Activated CD4-positive, alpha-beta T cell treated with anti-CD3 and anti-CD28 coated beads, Interleukin-2, amount 50 U/mL, for 1 hour (primary cell): ENCODE data around the gene ENC1.
"Not testable (repeated sequence)": the region's sequence is repeated elsewhere in the genome, so short reads cannot be mapped to it uniquely, and the experiment has no call there.

Experiments
- DNase-seq: peaks from one replicate; pipeline ENCODE4 v3.0.0-alpha.2; 2020

Gene ENC1, protein sequence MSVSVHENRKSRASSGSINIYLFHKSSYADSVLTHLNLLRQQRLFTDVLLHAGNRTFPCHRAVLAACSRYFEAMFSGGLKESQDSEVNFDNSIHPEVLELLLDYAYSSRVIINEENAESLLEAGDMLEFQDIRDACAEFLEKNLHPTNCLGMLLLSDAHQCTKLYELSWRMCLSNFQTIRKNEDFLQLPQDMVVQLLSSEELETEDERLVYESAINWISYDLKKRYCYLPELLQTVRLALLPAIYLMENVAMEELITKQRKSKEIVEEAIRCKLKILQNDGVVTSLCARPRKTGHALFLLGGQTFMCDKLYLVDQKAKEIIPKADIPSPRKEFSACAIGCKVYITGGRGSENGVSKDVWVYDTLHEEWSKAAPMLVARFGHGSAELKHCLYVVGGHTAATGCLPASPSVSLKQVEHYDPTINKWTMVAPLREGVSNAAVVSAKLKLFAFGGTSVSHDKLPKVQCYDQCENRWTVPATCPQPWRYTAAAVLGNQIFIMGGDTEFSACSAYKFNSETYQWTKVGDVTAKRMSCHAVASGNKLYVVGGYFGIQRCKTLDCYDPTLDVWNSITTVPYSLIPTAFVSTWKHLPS

GRCh38 chr5:74640450-74640953 lies at the start of gene ENC1:
ENC1 (minus strand) TSS chr5:74640728; CDS start chr5:74636485, 4,243 bp downstream.
- DNase-seq, result peak; percentile 69

DNA sequence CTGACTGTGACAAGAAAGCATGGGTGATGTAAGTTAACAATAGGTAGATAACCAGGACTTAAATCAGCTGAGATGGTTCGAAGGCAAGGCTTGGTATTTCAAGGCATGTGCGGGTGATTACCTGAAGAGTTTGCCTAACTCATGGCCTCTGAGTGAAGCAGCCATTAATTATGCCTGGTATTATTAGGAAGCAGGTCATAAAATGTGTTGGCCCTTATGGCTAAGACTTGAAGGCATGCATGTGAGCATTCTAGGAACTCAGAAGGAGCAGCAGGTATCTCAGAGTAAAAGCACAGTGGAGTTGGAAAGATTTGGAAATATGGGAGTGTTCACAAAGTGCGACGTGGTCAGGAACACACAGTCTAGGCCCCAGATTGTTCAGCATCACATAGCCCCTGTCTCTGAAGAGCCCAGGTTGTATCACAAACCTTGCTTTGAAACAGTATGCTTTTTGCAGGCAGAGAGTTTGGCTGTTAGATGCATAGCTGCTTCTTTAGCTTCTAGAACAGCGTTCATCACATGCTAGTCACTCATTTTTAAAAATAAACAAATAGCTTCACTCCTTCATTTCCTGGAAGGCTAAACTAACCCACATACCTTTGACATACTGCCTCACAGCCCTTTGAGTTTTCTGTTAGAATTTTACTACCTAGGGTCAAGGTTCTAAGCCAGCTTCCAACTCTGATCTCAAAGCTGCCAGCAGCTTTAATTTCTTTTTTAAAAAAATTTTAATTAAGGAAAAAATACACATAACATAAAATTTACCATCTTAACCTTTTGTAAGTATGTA lies 46.6 kb upstream of the ENC1 start:
- DNase-seq, result no peak

- no peak for DNase-seq
Observed at GRCh38 chr5:74685979-74686631, 45.6 kb upstream of the ENC1 start.

- DNase-seq, result peak; percentile 80
Observed at GRCh38 chr5:74684900-74685851, 44.6 kb upstream of the ENC1 start, which contains the start of gene HEXB. HEXB (plus strand) TSS chr5:74685233; CDS start chr5:74685261, 28 bp downstream.

- DNase-seq, result no peak
Observed at GRCh38 chr5:74679966-74680365, 39.4 kb upstream of the ENC1 start.

GRCh38 chr5:74679300-74679699 lies 38.8 kb upstream of the ENC1 start:
- not testable (repeated sequence) for DNase-seq

DNA sequence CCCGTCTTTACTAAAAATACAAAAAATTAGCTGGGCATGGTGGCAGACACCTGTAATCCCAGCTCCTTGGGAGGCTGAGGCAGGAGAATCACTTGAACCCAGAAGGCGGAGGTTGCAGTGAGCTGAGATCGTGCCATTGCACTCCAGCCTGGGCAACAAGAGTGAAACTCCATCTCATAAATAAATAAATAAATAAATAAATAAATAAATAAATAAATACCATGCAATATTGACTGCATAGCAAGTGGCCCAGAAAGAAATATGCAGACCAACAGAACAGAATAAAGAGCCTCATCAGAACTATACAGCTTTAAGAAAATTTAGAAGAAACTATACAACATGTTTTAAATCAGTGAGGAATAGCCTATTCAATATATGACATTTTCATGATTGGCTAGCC lies 37.6 kb upstream of the ENC1 start:
- not testable (repeated sequence) for DNase-seq

GRCh38 chr5:74676466-74676865 lies 35.9 kb upstream of the ENC1 start:
- not testable (repeated sequence) for DNase-seq

GRCh38 chr5:74673011-74673790 lies 32.7 kb upstream of the ENC1 start:
- no peak for DNase-seq

DNA sequence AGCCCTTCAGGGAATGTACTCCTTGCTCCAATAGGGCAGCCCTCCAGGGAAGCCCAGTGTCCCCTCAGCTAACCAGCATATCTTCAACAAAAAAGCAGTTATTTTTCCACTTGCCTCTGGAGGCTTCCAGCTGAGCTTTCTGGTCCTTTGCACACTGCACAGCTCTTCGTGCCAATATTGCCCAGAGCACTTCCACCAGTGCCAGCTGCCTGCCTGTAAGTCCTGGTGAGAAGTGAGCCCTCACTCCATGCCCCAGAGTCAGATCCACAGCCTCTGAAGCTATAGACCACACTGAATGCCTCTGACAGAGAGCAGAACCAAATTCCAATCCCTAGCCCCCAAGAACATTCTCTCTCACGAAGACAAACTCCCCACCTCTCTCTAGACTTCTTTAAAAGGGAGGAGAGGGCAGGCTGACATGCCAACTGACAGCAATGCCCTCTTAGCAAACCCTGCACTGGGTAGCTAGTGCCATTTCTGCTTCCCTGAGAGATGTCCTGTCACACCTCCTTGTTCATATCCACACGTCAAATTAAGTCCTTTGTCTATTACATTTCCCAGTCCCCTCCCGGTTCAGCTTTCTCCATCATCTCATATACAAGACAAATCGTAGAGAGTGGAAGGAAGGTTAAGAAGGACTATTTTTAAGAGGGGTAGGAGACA lies 31.8 kb upstream of the ENC1 start:
- no peak for DNase-seq

DNA sequence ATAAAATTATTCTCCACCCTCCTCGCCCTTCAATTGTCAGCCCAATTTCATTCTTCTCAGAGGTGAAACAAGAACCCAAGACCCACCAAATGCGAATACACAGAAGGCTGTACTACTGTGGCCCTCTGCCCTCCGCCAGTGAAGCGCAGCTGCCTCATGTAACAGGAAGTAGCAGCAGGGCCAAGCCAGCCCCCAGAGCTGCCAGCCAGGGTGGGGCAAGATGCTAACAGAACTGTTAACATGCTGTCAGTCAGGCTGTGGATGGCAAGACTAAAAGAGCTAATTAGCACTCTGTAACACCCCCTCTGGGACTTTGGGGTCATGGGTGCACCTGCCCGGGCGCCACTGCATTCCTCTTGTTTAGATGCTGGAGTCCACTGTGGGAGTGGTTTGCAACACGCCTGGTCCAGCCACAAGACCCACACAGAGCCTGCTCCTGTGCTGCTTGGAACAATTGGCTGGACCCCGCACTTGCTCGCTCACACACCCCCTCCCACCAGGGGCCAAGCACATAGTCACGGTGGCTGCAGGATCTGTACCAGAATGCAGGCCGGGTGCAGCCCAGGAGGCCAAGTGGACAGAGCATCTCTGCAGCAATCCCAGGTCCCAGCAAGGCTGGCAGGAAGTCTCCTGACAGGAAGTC lies 30.0 kb upstream of the ENC1 start:
- DNase-seq, result no peak

DNA sequence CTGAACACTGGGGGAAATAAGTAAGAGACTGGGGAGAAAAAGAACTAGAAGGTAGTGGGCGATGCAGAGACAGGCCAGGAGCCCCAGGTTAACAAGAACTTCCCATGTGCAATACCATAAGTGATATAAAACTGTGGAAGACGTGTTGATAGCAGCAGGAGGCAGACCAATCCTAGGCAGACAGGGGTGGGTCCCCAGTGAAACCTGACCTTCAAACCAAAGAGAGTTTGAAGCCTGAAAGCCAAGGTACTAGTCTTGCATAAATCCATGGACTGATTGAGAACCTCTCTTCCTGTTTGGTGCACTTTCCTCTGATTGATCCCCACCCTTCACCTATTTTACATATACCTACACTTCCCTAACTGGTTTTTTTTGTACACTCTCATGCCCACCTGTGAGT lies 29.3 kb upstream of the ENC1 start:
- DNase-seq, result no peak

DNA sequence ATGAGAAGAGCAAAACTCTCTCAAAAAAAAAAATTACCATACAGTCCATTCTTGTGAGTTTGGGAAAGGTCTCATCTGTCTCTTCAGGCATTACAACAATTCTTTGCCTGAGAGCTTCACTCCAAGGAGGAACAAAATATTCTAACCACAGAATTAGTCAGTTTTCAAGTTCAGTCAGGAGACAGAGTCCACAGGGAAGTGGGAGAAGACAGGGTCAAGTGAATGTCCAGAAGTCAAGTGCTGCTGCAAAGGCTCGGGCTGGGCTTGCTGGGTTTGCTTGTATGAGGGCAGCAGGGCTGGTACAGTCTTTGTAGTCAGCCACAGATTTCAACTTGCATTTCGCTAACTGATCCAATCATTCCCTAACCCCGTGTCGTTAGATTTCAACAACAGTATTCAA lies 26.9 kb upstream of the ENC1 start:
- no peak for DNase-seq

DNA sequence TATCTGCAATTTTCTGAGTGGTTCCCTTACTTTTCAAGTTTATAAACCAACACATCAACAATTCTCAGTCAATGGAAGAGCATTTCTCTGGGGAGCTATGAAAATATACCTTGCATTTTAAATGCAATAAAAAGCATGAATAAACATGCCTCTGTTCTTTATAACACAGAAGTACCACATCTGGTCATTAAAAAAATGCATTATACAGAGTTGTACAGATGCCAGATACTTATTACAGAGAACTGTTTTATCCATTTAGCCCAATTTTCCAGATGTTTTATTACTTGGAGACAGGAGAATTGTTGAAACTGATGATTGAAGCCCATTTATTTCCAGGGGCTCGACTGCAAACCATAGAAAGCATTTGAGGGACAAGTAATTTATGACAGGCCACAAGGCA lies 25.3 kb upstream of the ENC1 start:
- no peak for DNase-seq

- DNase-seq, result no peak
Observed at GRCh38 chr5:74665273-74665672, 24.7 kb upstream of the ENC1 start.

DNA sequence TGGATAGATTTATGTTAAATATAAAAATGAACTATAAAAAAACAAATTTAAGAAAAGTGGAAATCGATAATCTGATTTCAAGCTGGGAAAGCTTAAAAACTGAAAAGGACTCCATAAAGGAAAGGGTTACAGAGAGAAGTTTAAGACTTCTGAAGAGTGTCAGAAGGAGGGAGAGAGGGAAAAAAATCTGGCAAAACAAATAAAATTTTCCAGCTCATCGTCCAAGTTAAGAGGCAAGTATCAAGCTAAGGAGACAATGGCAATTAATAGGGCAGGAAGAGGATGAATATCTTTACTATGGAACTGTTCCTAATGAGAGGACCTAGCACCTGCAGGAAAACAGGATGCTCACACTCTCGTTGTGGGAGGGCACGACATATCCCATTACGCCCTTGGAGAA lies 24.0 kb upstream of the ENC1 start:
- no peak for DNase-seq

GRCh38 chr5:74660873-74661272 lies 20.3 kb upstream of the ENC1 start:
- no peak for DNase-seq

- DNase-seq, result no peak
Observed at GRCh38 chr5:74660140-74660539, 19.6 kb upstream of the ENC1 start.

GRCh38 chr5:74659172-74659571 lies 18.6 kb upstream of the ENC1 start:
- DNase-seq, result no peak

- no peak for DNase-seq
Observed at GRCh38 chr5:74657165-74657564, 16.6 kb upstream of the ENC1 start.
